DND-41 (cell line): ENCODE measurements around the gene ARHGEF16.

Experiments used
- CTCF ChIP-seq: IDR thresholded peaks from 2 replicates; pipeline ENCODE4 v1.5.1; 2012; ENCODE audit warnings: borderline replicate concordance, low read length, moderate library complexity, mild to moderate bottlenecking; ENCODE audit not compliant: poor library complexity, severe bottlenecking; ENCODE audit errors: extremely low read depth
- EZH2 ChIP-seq: IDR thresholded peaks from 3 replicates; pipeline ENCODE4 v1.6.1; 2012; ENCODE audit warnings: borderline replicate concordance, low read depth, mild to moderate bottlenecking, moderate library complexity, low read length, inconsistent platforms; ENCODE audit not compliant: severe bottlenecking

DNA sequence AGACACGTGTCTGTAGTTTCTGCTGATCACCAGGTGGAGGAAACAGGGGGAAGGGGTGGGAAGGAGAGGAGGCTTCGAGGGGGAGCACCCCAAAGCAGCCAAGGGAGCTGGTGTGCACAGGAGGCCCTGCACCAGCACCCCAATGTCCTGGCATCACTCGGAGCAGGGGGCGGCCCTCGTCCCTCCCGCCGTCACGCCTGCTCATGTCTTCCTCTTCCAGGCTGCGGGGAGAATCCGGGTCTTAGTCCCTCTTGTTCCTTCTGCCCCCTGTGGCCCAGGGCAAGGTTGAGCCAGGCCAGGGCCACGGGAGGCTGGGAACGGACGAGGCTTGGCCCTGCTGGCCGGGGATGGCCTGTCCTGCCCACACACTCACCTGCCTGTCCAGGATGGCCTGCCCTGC, 21.4 kb upstream of the ARHGEF16 start:
- TF ChIP-seq CTCF (no peak), EZH2 (no peak)
